Stimulated activated CD4-positive, alpha-beta T cell treated with anti-CD3 and anti-CD28 coated beads, Interleukin-2, amount 100 ng/mL, for 48 hours (primary cell): ENCODE measurements around the gene CCNQ.

Source experiments
- DNase-seq, 2 donors: peaks; one replicate each; pipeline ENCODE4 v3.0.0-alpha.2; 2020

CCNQ gene

DNA sequence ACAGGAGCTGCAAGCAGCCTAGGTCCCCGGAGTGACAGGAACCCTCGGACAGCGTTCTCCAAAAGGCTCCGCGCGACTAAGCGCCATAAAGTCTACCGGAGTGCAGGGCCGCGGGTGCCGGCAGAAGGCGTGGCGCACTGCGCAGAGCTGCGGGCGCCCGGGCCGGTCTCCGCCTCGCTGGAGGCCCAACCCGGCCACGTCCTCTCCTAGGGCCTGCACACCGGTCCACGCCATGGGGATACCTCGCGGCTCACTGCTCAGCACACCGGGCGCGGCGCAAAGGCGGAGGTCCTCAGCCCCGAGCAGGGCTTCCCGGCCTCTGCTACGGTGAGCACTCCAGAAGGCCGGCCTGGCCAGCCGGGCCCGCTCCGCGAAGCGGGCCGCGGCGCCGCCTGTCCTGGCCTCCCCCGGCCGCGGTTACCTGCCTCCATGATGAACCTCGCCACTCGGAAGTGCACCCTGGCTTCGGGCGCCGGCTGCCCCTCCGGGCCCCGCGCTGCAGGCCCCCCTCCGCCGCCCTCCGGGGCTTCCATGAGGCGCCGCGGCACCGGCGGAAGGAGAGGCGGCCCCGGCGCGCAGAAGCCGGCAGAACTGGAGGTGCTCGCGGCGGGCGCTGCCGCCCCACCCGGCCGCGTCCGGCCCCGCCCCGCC lies at the start of gene CCNQ:
Gene CCNQ (minus strand): TSS at position 599 of the 651 bp plus-strand sequence. CDS start 66 bp downstream, at position 533.
- peak in 1 of 2 donors; percentile 7 for DNase-seq

DNA sequence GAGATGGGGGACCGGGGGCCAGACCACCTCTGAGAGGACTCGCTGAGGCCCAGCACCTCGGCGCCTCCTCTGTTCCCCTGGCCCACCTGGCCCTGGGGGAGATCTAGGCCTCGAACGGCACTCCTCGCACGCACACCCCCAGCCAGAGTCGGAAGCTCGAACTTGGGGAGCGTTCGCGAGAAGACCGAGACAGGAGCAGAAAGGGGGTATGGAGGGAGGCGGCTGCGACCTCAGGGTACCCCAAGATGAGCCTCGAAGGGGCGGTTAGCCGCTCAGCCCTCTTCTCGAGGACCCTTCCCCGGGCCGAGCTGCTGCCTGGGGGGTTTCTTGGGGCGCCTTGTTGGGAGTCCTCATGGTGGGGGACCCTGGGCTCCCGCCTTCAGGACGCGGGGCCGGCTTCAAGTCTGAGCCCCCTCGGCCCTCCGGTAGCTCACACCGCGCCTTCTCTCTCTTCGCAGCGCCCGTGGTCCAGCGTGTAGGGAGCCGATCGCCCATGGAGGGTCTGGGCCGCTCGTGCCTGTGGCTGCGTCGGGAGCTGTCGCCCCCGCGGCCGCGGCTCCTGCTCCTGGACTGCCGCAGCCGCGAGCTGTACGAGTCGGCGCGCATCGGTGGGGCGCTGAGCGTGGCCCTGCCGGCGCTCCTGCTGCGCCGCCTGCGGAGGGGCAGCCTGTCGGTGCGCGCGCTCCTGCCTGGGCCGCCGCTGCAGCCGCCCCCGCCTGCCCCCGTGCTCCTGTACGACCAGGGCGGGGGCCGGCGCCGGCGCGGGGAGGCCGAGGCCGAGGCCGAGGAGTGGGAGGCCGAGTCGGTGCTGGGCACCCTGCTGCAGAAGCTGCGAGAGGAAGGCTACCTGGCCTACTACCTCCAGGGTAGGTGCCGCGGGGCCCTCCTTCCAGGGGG lies 48.8 kb upstream of the CCNQ start:
- DNase-seq, result no peak

DNA sequence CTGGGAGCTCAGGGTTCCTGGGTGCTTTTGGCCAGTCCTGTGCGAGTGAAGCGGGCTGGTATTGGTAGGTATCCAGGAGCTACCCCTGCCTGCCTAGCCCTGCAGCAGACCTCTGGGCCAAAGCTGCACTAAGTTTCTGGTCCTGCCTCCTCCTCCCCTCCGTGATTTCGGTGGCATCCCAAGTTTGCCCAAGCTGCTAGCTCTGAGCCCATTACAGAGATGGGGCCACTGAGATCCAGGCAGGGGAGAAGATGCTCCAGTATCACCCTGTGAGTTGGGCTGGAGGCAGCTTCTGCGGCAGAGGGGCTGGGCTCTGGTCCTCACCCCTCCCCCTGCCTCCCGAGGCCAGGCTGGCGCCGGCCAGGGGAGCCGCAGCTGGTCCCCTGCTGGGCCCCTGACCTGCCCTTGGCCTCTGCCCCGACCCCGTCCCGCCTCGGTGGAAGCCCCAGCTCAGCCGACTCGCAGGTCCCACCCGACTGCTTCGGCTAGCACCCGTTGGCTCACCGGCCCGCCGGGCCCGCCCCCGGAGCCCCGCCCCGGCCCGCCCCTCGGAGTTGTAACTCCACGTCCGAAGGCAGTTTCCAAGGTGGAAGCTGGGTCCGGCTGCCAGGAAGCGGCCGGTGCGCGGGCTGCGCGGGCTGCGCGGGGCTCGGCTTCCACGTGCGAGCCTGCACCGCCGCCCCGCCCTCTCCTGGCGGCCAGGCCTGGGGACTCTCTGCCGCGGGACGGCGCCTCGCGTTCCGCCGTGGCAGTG lies 47.9 kb upstream of the CCNQ start, which contains the start of gene DUSP9:
Gene DUSP9 (plus strand): TSS at position 584 of the 754 bp plus-strand sequence. CDS start 751 bp downstream, outside the sequence.
- no peak for DNase-seq

DNA sequence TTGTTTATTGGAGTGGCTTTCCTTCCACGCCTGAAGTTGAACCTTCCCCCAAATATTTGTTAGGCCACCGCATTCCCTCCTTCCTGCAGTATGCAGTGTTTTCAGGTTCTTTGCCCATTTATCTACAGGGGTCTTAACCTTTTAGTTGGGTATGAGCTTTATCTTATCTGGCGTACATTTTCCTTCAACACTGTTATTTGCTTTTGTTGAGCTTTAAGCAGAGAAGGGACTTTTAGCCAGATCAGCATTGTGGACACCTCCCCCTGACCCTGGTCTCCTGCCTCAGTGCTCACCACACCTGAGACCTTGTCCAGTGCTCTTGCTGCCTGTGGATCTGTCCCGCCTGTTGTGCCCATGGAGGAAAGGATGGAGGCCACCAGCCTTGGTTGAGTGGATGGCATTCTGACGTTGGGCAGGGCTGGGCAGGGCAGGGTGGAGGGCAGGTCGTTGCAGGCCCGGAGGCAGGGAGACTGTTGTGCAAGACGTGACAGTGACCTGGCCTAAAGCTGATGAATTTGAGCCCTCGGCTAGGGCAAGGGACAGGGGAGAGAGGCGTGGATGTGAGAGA lies 47.1 kb upstream of the CCNQ start:
- no peak for DNase-seq

DNA sequence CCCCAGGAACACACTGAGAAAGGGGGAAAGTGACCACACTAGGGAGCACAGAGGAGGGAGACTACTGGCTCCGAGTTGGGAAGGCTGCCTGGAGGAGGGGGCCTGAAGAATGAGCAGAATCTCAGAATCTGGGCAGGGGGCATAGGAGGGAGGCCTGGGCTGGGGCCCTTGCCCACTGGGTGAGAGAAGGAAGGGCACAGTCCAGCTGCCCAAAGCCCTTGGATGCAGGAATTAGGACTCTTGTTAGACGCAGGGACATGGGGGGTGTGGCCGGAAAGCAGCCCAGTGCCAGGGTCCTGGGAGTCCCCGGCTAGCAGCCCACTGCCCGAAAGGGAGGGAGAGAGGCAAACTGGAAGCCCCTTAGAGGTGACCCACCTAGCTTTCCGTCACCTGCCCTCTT lies 46.2 kb upstream of the CCNQ start:
- DNase-seq, result no peak

DNA sequence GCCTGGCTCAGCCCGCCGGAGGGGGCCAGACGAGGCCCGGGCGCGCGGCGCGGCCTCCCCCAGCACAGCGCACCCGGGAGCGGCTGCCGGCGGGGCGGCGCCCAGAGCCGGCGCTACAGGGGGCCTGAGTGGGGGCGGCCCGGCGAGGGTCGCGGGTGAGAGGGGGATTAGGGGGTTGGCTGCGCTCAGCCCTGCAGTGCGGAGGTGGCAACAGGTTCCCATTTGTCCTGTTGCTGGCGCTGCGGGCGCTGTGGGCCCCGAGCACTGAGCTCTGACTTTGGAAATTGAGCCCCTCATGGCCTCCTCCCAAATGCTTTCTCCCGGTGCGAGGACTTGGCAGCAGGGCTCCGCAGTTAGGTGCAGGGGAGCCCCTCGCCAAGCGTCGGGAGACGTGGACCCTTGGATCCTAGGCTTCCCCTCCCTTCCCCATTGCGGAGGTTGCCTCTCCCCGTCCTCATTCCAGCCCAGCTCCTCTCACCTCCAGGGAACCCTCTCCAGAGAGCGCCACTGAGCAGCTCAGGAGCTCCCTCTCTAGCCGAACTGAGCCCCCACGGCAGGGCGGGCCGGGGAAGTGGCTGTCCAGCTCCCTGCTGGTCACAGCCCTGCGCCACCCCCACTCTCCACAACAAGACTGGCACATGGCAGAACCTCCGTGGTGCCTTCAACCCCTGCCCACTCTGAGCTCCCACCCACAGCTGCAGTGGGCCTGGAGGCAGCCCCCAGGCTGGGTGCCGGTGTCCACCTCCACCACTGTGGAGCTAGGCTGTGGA lies 45.6 kb upstream of the CCNQ start:
- no peak for DNase-seq

DNA sequence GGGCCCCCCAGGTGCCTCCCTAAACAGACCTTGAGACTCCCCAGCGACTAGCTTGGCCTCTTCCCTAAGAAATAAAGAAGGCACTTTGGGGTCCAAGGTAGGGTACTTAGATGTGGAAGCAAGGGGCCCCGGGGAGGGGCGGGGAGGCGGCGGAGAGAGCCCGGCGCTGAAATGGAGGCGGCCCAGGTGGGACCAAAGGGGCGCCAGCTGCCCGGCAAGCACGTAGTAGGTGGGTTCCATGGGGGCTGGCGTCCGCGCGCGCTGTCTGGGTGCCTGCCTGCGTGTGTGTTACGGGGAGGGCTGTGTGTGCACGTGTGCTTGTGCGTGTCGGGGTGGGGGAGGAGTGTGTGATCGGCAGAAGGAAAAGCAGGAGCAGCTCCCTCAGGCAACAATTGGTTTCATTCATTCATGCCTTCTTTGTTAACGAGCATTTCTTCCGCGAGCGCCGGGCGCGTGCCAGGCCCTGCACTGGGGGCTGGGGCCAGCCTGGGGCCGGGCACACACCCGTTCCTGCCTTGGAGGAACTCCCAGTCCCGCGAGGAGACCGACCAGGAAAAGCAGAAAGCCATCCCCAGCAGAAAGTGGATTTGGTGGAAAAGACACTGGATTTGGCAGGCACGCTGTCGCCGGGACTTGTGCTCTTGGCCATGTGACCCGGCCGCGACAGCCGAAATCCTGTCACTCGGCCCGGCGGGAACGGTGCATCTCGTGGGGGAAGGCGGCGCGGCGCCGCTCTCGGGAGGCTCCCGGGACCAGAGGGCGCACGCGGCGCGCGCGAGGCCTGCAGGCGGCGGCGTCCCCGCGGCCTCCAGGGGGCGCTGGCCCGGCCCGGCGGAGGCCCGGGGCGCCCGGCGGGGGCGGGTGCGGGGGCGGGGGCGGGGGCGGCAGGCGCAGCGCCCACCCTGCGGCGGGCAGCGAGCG lies 44.8 kb upstream of the CCNQ start:
- DNase-seq, result no peak

DNA sequence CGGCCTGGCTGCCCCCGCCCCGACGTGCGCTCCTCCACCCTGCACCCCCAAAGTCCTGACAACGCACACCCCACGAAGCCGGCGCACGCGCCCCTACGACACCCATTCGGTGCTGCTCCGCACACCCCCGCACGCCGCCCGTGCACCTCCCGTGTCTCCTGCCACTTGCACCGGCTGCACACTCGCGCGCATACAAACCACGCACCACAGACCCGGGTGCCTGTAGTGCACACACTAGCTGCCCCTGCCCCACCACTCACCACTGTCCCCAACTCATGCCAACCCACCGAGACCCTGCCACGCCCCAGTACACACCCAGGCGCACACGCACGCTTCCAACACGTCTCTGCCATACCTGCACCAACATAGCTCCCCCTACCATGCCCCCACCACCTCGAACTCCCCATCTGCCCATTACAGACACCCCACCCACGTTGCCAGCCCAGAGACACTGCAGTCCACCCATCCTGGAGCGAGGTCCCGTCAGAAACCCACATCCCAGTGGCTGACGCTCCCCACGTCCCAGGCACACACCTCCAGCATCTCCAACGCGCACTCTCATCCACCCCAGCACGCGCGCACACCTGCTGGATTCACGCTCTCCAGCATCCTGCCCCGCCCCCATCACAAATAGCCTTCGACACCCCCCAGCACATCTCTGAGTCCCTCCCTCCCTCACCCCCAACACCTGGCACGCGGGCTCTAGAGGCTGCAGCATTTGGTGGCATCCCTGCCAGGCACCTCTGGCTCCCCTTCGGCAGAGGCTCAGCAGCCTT lies 43.9 kb upstream of the CCNQ start:
- DNase-seq, result no peak

DNA sequence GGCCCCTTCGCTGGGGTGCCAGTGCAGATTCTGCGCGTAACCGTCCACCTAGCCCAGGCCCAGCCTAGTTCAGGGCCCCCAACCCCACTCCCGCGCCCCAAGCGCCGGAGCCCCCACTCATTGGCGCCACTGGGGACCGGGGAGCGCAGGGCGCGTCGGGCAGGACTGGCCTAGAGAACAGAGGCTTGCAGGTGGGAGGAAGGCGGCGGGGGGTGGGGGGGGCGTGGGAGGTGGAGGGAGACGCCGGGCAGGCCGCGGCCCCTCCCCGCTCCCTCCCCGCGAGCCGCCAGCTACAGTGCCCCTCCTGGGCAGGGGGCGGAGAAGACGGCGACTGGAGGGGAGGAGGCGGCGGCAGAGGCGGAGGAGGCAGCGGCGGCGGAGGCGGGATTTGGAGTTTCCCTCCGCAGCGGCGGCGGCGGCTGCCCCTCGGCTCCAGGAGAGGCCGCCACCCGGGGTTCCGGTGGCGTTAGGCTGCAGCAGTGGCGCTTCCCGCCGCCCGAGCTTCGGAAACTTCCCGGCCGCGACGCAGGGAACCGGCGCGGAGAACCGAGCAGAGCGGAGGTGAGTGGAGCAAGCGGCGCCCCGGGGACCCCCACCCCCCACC lies 43.2 kb upstream of the CCNQ start:
- DNase-seq, result no peak

DNA sequence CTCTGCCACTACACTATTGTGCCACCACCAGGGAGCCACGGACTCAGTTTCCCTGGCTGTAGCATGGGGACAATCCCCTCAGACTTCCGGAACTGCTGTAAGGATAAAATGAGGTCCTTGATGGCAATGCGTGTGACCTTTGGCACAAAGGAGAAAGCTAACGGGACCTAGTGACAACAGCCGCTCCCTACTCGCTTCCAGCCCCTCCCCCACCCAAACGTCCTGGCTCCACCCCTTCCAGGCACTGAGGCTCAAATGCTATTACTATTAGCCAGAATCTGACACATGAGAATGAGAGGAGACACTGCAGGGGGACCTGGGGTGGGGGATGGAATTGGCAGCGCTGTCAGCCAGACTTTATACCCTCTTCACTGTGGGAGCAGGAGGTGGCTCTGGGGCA lies 42.7 kb upstream of the CCNQ start:
- DNase-seq, result no peak

DNA sequence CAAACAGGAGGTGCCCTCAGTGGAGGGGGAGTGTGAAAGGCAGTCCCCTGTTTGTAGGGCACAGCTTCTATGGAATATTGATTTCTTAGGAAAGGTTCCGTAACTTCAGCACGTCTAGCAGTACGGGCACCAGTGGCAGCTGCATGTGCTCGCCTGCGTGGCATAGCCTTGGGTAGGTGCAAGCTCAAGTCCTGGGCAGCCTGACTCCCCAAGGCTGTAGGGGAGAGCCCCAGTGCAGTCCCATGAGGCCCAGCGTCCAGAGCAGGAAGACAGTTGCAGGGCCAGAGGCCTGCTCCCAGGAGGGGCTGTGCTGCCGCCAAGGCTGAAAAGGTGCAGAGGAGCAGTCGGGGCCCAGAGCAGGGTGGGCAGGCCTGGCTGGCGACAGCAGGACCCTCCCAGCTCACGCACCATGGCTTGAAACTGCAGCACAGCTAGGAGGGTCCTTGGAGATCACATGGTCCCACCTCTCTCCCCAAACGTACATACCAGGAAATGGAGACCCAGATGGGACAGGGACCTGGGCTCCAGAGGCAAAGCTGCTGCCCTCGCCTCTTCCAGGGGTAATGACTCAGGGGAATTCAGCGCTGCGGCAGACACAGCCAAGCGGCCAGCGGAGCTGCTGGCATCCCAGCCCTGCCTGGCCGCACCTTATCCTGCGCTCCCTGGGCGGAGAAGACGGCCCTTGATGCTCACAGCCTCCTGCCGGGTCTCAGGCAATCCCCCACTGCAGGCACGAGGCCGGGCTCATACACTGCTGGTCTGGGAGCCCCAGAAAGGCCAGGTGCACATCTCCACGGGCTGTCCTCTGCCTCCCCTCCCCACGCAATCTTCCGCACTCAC lies 42.0 kb upstream of the CCNQ start:
- DNase-seq, result no peak

DNA sequence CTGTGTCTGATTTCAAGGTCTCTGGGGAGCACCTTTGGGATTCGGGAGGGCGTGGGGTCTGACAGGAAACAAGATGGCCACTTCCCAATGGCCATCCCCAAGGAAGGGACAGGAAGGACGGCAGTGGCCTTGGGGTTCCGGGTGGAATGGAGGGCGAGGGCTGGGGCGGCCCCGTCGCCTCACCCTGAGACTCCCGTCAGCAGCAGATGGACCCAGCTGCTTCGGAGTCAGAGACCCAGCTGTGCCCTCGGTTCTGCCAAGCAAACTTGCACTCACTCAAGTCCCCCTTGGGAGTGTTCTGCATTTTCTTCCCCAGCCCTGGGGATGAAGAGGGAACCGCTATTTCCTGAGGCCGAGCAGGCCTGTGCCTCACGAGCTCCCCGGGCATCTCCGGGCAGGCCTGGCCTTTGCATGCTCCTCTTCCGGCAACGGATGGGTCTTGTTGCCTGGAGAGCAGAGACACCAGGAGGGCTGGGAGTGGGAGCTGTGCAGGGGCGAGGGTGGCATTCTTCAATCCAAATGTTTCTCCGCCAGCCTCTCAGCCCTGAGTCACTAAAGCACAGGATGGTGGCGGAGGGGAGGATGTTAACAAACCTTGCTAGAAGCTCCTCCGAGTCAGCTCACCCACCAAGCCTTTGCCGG lies 41.2 kb upstream of the CCNQ start:
- no peak for DNase-seq

DNA sequence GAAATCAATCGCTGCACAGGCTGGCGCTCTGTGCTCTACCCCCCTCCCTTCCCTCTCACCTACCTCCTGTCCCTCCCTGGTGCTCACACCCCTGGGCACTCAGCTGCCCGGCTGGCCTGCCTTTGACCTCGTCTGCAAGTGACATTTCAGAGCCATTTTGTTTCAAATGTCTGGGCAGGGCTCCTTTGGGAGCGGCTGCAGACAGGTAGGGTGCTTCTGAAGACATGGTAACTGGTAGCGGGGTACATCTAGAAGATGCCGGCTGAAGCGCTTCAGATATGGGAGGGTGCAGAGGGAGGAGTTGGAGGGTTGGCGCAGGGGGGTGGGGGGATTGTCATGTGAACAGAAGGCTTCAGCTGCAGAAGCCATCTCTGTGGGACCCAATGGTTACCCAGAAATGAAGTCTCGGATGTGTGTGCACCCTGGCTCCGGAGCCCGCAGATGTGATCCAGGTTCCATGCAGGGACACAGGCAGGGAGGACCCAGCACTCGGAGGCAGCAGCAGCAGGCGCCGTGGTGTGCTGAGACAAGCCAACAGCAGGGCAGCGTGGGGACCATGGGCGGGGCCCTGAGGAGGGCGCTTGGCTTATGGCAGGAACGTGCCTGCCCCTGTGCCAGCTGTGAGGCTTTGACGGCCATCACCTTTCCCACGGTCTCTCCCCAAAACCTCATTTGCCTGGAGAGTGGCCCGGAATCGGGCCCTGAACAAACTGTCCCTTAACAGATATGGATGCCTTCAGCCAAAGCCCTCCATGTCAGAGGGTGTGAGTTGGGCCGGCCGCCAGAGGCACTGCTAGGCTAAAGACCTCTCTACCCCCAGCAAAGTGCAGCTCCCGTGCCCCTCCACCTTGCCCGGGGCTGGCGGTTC lies 40.5 kb upstream of the CCNQ start:
- DNase-seq, result no peak

DNA sequence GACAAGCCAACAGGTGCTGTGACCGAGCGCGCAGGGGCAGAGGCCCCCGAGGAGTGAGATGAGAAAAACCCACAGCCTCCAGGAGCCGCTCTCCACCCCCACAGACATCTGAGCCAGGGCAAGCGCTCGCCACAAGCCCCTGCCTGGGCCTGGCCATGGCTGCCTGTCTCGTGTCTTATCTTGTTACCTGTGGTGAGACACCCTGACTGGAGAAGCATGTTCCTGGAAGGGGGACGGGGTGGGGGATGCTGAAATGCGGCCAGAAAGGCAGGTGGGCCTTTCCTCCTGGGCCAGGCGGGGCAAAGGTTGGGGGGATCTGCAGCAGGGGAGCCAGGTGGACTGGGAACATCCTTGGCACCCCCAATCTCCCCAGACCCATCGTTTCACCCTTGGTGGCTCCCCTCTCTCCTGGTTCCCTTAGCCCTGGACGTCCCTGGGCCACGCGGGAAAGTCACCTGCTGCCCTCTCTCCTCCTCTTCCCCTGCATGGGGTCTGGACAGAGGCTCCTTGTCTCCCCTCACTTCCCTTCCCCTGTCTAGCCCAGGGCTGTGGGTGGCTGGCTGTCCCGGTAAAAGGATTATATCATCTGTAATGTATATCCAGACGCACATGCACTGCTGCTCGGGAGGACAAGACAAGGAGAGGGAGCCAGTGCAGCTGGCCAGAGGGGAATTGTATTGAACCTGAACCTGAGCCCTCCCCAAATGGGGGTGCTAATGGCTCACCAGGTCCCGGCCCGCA lies 39.7 kb upstream of the CCNQ start:
- no peak for DNase-seq

DNA sequence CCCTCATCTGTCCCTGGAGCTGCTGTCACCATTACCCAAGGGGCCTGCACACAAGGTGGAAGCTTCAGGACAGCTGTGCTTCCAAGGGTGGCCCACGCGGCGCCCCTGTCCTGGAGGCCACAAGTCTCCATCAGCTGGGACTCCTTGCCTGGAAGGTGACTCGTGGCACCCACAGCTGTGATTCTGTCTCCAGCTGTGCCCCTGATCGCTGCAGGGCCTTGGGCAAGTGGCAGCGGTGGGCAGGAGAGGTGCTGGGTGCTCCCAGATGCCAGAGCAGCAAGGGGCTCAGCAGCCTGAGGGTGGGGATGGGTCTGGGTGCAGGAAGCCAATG lies 39.1 kb upstream of the CCNQ start:
- no peak for DNase-seq

DNA sequence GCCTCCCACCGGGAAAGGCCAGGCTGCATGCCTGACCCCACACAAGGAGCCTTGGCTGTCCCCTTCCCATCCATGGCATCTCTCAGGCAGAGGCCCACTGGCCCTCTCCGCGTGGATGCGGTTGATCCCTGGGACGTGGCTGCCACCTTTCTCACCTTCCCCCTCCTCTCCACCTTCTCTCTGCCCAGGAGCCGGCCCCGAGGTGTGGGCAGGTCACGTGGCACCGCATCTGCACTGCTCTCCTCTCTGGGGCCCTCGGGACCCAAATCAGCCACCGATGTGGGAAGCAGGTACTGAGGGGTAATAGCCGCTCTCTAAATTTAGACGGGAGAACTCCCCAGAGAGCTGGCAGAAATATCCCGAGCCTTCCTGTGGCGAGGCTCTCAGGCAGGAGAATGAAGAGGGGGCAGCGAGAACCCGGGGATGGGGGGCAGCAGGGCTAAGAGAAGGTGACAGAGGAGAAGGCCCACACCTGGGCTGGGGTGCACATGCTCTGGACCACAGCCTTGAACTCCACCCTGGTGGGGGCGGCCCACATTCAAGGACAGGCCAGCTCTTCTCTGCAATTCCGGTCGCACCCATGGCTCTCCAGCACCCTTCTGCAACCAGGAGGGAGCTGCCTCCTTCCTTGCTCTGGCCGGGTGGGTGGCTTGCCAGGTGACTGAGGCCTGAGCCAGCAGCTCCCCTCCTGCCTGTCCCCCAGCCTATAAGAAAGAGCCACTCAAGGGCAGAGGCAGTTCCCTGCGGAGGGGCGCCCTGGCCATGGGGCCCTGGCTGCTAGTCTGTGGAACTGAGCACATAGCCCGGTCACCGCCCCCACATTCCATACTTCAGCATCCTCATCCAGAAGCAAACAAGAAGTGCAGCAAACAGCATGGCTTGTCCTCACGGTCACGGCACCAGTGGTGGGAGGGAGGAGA lies 38.4 kb upstream of the CCNQ start:
- no peak for DNase-seq
